GM12878 (cell line): ENCODE results near the gene AMBRA1. TPM values are rescaled to one million over a fixed set of nuclear protein-coding genes. Genes with fewer than 3 reads are reported as not detected.
A peak's percentile ranks its signal among the peaks of the same experiment; 100 is the strongest.

Source experiments
- ATAC-seq: fragments of 200-7000 bp; cut with Tn5 transposase; 3 replicates; pipeline ENCODE4 v1.9.1; 2020; ENCODE audit warnings: mild to moderate bottlenecking, moderate library complexity
- BruUV-seq: library from RNA; stranded (reverse); fragments of 400-500 nt; replicated peaks from 2 replicates; lab custom pipeline; 2021; lab: Mats Ljungman, UMichigan
- CTCF ChIA-PET: fragments of 300-600 bp; sonication (Branson Sonifier 250); formaldehyde crosslinking; extraction: SDS; loops from one replicate; lab custom pipeline; 2021; ENCODE audit warnings: inconsistent platforms; lab: Yijun Ruan, JAX
- POLR2A ChIA-PET: fragments of 350-600 bp; formaldehyde crosslinking; extraction: SDS; loops from one replicate; lab custom pipeline; 2021; ENCODE audit warnings: inconsistent platforms; lab: Charles Lee
- RAD21 ChIA-PET: fragments of 300-600 bp; sonication (Branson Sonifier 250); formaldehyde crosslinking; loops from one replicate; lab custom pipeline; 2023; ENCODE audit warnings: antibody characterized with exemption; ENCODE audit not compliant: unreplicated experiment; lab: Charles Lee
- SMC1A ChIA-PET: fragments of 300-600 bp; sonication (Branson Sonifier 250); formaldehyde crosslinking; loops from one replicate; lab custom pipeline; 2023; ENCODE audit not compliant: unreplicated experiment, uncharacterized antibody; lab: Charles Lee
- DNase-seq: peaks from one replicate; pipeline ENCODE4 v3.0.0-alpha.2; 2011; ENCODE audit warnings: low read depth, low spot score
- FAIRE-seq: peaks from 3 replicates; lab custom pipeline; 2011; peaks lifted over from hg19 to GRCh38; lab: Jason Lieb, UNC
- H2AFZ ChIP-seq: 2 replicates; pipeline ENCODE4 v1.6.0; 2011; ENCODE audit warnings: low read depth, low read length, control low read depth; ENCODE audit not compliant: control insufficient read depth
- H3K27ac ChIP-seq: 2 replicates; pipeline ENCODE4 v1.5.1; 2011; ENCODE audit warnings: control low read depth; ENCODE audit not compliant: control insufficient read depth, insufficient read depth
- H3K27me3 ChIP-seq, 2 experiments: replicated peaks in 1 of 2; 2 replicates each; pipeline versions ENCODE4 v1.6.0 to v1.6.1; 2011; ENCODE audit warnings: low read length in 1 of 2; ENCODE audit not compliant: control insufficient read depth in 2 of 2, insufficient read depth in 2 of 2
- H3K36me3 ChIP-seq, 2 experiments: 2 replicates each; pipeline ENCODE4 v1.5.1; 2011; ENCODE audit warnings: low read length in 1 of 2; ENCODE audit not compliant: control insufficient read depth in 2 of 2, insufficient read depth in 2 of 2
- H3K4me1 ChIP-seq: 2 replicates; pipeline ENCODE4 v1.6.1; 2011; ENCODE audit warnings: mild to moderate bottlenecking, low read length, moderate library complexity, mixed read lengths; ENCODE audit not compliant: control insufficient read depth, insufficient read depth
- H3K4me2 ChIP-seq: 2 replicates; pipeline ENCODE4 v1.6.0; 2011; ENCODE audit warnings: control low read depth; ENCODE audit not compliant: control insufficient read depth, insufficient read depth
- H3K4me3 ChIP-seq: fragments of 200-600 bp; sonication (generic); 2 replicates; pipeline ENCODE4 v1.5.1; 2016
- H3K79me2 ChIP-seq: 2 replicates; pipeline ENCODE4 v1.6.0; 2011; ENCODE audit warnings: low read length; ENCODE audit not compliant: control insufficient read depth, insufficient read depth
- H3K9ac ChIP-seq: 2 replicates; pipeline ENCODE4 v1.8.0; 2011; ENCODE audit warnings: low read length, control low read depth, mixed read lengths; ENCODE audit not compliant: control insufficient read depth, insufficient read depth
- H3K9me3 ChIP-seq: replicated peaks from 3 replicates; pipeline ENCODE4 v1.5.1; 2011; ENCODE audit warnings: mild to moderate bottlenecking, low read length; ENCODE audit not compliant: control insufficient read depth, insufficient read depth
- H4K20me1 ChIP-seq: 2 replicates; pipeline ENCODE4 v1.6.0; 2011; ENCODE audit not compliant: control insufficient read depth, insufficient read depth
- GATAD2B ChIP-seq: fragments of 450-650 bp; conservative IDR thresholded peaks from 2 replicates; pipeline ENCODE4 v1.6.1; 2017; ENCODE audit warnings: low read depth, mild to moderate bottlenecking, moderate library complexity
- IKZF1 ChIP-seq: fragments of 450-650 bp; conservative IDR thresholded peaks from 2 replicates; pipeline ENCODE4 v1.6.1; 2017; ENCODE audit warnings: antibody characterized with exemption, mild to moderate bottlenecking
- IKZF2 ChIP-seq, 2 experiments: fragments of 450-650 bp; IDR thresholded peaks; 2 replicates each; pipeline ENCODE4 v1.6.1; 2017; ENCODE audit warnings: mild to moderate bottlenecking in 2 of 2, moderate library complexity in 2 of 2
- MTA2 ChIP-seq: fragments of 450-650 bp; IDR thresholded peaks from 2 replicates; pipeline ENCODE4 v1.6.1; 2016; ENCODE audit warnings: low read depth, mild to moderate bottlenecking, moderate library complexity
- MTA3 ChIP-seq: IDR thresholded peaks from 2 replicates; pipeline ENCODE4 v1.6.1; 2012; ENCODE audit warnings: low read length, inconsistent platforms, borderline replicate concordance
- NFYA ChIP-seq: IDR thresholded peaks from 2 replicates; pipeline ENCODE4 v1.6.1; 2011; ENCODE audit warnings: low read depth, mild to moderate bottlenecking, low read length, improper control_type of control experiment, borderline replicate concordance
- NR2C2 ChIP-seq: IDR thresholded peaks from 2 replicates; pipeline ENCODE4 v1.6.1; 2011; ENCODE audit warnings: borderline replicate concordance, low read depth; ENCODE audit not compliant: control insufficient read depth, insufficient read length
- PML ChIP-seq: IDR thresholded peaks from 2 replicates; pipeline ENCODE4 v1.6.1; 2012; ENCODE audit warnings: low read length, inconsistent platforms
- POLR2AphosphoS2 ChIP-seq: IDR thresholded peaks from 2 replicates; pipeline ENCODE4 v1.6.1; 2011; ENCODE audit warnings: low read depth, mild to moderate bottlenecking, low read length, improper control_type of control experiment, moderate library complexity
- YY1 ChIP-seq: IDR thresholded peaks from 2 replicates; pipeline ENCODE4 v1.6.1; 2011; ENCODE audit warnings: low read depth, mild to moderate bottlenecking, low read length
- WGBS: methylation state at CpG from one replicate; pipeline ENCODE4 v1.1.6; 2016; ENCODE audit warnings: low lambda C conversion rate; ENCODE audit not compliant: insufficient replicate concordance, insufficient coverage; ENCODE audit errors: missing lambda C conversion rate; 5-methylcytosine and 5-hydroxymethylcytosine counted together
- in situ Hi-C: fragments of 300-500 bp; cut with MboI; formaldehyde crosslinking; loops from 9 replicates; pipeline ENCODE4 v1.14.3; 2018; ENCODE audit warnings: mixed read lengths
- intact Hi-C: fragments of 100-400 bp; cut with micrococcal nuclease; formaldehyde crosslinking; loops from one replicate; pipeline ENCODE4 v1.14.2; 2022; ENCODE audit not compliant: unreplicated experiment
- polyA plus RNA-seq, 11 experiments: library from polyadenylated mRNA; depleted of rRNA in 4 of 11; unstranded in 6 of 11; stranded (reverse) in 5 of 11; fragments of >200 nt; fragmentation: Nextera tagmentation in 4 of 11; fragmentation: Illumina TruSeq in 1 of 11; extraction: Ambion mirVana in 4 of 11; extraction: Trizol in 1 of 11; gene quantifications; 1 replicate in 1 of 11; 2 replicates in 10 of 11; pipeline versions ENCODE4 v1.2.1 to v1.2.3, GENCODE V29; 2011 to 2016; ENCODE audit warnings: inconsistent platforms in 2 of 11, missing spikeins in 2 of 11, low read depth in 1 of 11
- total RNA-seq, 4 experiments: library from RNA; depleted of rRNA in 3 of 4; stranded (reverse); fragments of >200 nt in 3 of 4; fragmentation: Illumina TruSeq in 1 of 4; extraction: Trizol in 1 of 4; gene quantifications; 2 replicates each; pipeline versions ENCODE4 v1.2.1 to v1.2.3, GENCODE V29; 2013 to 2021
- TF ChIP-seq, protein P1 (sequence below): fragments of 450-650 bp; formaldehyde crosslinking; IDR thresholded peaks from 2 replicates; pipeline ENCODE4 v1.4.0; 2020; ENCODE audit warnings: mild to moderate bottlenecking, moderate library complexity
- TF ChIP-seq, protein P2 (sequence below): fragments of 450-650 bp; IDR thresholded peaks from 2 replicates; pipeline ENCODE4 v1.6.1; 2017; ENCODE audit warnings: borderline replicate concordance
- TF ChIP-seq, protein P3 (sequence below): fragments of 450-650 bp; IDR thresholded peaks from 2 replicates; pipeline ENCODE4 v1.6.1; 2017; ENCODE audit warnings: mild to moderate bottlenecking

Gene AMBRA1
- total and polyA plus RNA-seq, 10 of the 15 experiments (the other 5 are each of a cell fraction or from before 2014, with no cell fraction given) = 0.57 to 34.3 (median 13.7) TPM

DNA sequence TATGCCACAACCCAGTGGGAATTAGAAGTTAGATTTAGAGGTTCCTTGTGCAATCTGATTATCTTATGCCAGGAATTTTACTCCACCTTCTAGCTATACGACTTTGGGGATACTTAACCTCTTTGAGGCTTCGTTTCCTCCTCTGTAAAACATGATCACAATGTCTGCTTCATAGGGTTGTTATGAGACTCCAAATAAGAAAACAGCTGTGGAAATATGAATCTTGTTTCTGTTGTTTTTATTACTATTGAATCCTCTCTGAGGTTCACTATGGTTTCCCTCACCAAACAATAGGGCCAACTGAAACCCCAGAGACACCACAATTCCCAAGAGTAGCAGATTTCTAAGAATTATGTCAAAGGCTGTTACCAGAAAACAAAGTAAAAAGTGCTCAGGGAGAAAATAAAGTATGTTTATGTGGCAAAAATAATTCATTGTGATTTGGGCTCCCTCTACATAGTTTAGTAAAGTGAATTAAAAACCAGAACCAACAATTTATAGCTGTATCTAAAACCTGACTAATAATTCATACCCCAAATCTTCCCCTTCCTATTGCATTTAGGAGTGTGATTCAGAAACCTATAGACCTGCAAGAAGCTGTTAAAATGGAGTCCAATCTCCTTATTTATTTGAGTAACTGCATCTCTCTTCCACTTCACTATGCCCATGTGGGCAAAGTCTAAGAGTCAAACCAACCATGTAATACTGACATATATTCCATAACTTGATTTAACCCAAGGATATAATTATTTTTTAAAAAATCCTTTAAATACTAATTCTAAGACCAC lies 38.4 kb downstream of the AMBRA1 start:
- H3K27me3 ChIP-seq = no peaks in the 10 kb centered on the region
- ATAC-seq = peak; percentile 78
- FAIRE-seq = no peak
- H3K9me3 ChIP-seq = no peaks in the 10 kb centered on the region
- H3K4me1 ChIP-seq = peaks cover 23% of the 10 kb centered on the region
- peak; percentile 30 for DNase-seq
- peak overlapping the region; percentile 8; the same call in 1 of the 2 replicates for H3K9ac ChIP-seq
- H2AFZ ChIP-seq = no peak overlapping the region
- H3K27ac ChIP-seq = peak overlapping the region; percentile 41
- no peaks in the 10 kb centered on the region for H3K36me3 ChIP-seq
- 2% methylated on average over 2 of the region's 2 CpGs for whole genome bisulfite sequencing
- peak overlapping the region; percentile 38; the same call in 1 of the 2 replicates for H3K4me2 ChIP-seq
- ChIA-PET POLR2A (interaction anchor here (1.0 to 1.6 kb wide), 4 partner anchors 8 to 73 kb away, joined by 3 to 7 read pairs (median 4); partner anchors contain the start of genes AMBRA1, ATG13 and HARBI1), CTCF (interaction anchor here (0.7 to 4.3 kb wide), 10 partner anchors 15 to 553 kb away, joined by 3 to 16 read pairs (median 5); partner anchors contain the start of genes ATG13 and HARBI1), SMC1A (interaction anchor here (0.6 to 3.3 kb wide), 17 partner anchors 10 to 120 kb away, joined by 3 to 13 read pairs (median 4); partner anchors contain the start of genes AMBRA1 and HARBI1), RAD21 (interaction anchor here (0.9 to 3.9 kb wide), 9 partner anchors 9 to 110 kb away, joined by 3 to 18 read pairs (median 4); partner anchors contain the start of genes AMBRA1, ATG13 and HARBI1)
- H3K79me2 ChIP-seq = peaks cover 50% of the 10 kb centered on the region
- BruUV-seq = no TSS peak
- intact Hi-C loops (loop anchor here (2.0 kb wide), 2 partner anchors 37 to 61 kb away; partner anchors contain the start of genes ATG13 and HARBI1), in situ Hi-C loops (no loop called here)
- H4K20me1 ChIP-seq = no peaks in the 10 kb centered on the region
- H3K4me3 ChIP-seq = no peak overlapping the region
- TF ChIP-seq, protein P1, sequence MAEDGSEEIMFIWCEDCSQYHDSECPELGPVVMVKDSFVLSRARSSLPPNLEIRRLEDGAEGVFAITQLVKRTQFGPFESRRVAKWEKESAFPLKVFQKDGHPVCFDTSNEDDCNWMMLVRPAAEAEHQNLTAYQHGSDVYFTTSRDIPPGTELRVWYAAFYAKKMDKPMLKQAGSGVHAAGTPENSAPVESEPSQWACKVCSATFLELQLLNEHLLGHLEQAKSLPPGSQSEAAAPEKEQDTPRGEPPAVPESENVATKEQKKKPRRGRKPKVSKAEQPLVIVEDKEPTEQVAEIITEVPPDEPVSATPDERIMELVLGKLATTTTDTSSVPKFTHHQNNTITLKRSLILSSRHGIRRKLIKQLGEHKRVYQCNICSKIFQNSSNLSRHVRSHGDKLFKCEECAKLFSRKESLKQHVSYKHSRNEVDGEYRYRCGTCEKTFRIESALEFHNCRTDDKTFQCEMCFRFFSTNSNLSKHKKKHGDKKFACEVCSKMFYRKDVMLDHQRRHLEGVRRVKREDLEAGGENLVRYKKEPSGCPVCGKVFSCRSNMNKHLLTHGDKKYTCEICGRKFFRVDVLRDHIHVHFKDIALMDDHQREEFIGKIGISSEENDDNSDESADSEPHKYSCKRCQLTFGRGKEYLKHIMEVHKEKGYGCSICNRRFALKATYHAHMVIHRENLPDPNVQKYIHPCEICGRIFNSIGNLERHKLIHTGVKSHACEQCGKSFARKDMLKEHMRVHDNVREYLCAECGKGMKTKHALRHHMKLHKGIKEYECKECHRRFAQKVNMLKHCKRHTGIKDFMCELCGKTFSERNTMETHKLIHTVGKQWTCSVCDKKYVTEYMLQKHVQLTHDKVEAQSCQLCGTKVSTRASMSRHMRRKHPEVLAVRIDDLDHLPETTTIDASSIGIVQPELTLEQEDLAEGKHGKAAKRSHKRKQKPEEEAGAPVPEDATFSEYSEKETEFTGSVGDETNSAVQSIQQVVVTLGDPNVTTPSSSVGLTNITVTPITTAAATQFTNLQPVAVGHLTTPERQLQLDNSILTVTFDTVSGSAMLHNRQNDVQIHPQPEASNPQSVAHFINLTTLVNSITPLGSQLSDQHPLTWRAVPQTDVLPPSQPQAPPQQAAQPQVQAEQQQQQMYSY (CRISPR knock-in tag) = no peak
- TF ChIP-seq, protein P2, sequence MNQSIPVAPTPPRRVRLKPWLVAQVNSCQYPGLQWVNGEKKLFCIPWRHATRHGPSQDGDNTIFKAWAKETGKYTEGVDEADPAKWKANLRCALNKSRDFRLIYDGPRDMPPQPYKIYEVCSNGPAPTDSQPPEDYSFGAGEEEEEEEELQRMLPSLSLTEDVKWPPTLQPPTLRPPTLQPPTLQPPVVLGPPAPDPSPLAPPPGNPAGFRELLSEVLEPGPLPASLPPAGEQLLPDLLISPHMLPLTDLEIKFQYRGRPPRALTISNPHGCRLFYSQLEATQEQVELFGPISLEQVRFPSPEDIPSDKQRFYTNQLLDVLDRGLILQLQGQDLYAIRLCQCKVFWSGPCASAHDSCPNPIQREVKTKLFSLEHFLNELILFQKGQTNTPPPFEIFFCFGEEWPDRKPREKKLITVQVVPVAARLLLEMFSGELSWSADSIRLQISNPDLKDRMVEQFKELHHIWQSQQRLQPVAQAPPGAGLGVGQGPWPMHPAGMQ = no peak
- TF ChIP-seq NFYA (no peak), MTA3 (no peak), MTA2 (0 out of 2 replicates have a peak, but pooled peaks have one; percentile 17), IKZF2 (IDR thresholded peaks at IDR 0.05) (peak; percentile 11 to 22; a peak in 1 of 4 replicates), POLR2AphosphoS2 (no peak), NR2C2 (no peak), YY1 (no peak), PML (no peak), GATAD2B (no peak), IKZF1 (no peak)
- TF ChIP-seq, protein P3, sequence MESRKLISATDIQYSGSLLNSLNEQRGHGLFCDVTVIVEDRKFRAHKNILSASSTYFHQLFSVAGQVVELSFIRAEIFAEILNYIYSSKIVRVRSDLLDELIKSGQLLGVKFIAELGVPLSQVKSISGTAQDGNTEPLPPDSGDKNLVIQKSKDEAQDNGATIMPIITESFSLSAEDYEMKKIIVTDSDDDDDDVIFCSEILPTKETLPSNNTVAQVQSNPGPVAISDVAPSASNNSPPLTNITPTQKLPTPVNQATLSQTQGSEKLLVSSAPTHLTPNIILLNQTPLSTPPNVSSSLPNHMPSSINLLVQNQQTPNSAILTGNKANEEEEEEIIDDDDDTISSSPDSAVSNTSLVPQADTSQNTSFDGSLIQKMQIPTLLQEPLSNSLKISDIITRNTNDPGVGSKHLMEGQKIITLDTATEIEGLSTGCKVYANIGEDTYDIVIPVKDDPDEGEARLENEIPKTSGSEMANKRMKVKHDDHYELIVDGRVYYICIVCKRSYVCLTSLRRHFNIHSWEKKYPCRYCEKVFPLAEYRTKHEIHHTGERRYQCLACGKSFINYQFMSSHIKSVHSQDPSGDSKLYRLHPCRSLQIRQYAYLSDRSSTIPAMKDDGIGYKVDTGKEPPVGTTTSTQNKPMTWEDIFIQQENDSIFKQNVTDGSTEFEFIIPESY = no peak
